Uterus (tissue), 4 donors: ENCODE results near the gene COPS8. TPM values are rescaled to one million over a fixed set of nuclear protein-coding genes. Genes with fewer than 3 reads are reported as not detected.

Experiments
- DNase-seq, 2 donors: peaks; one replicate each; pipeline ENCODE4 v3.0.0-alpha.2; 2019 to 2020
- H3K27ac ChIP-seq, 2 donors: fragments of 200-600 bp; sonication (generic); 1 replicate in 1 of 2; 2 replicates in 1 of 2; pipeline ENCODE4 v1.5.1; 2016 to 2018
- H3K27me3 ChIP-seq, 2 donors: fragments of 200-600 bp; sonication (generic); one replicate each; pipeline ENCODE4 v1.5.1; 2018 to 2019; ENCODE audit warnings: control low read depth in 1 of 2
- H3K36me3 ChIP-seq, 2 donors: fragments of 200-600 bp; sonication (generic); one replicate each; pipeline ENCODE4 v1.5.1; 2019; ENCODE audit warnings: control low read depth in 1 of 2
- H3K4me1 ChIP-seq, 2 donors: fragments of 200-600 bp; sonication (generic); one replicate each; pipeline ENCODE4 v1.5.1; 2018 to 2019; ENCODE audit warnings: control low read depth in 1 of 2
- H3K4me3 ChIP-seq, 2 donors: fragments of 200-600 bp; sonication (generic); 1 replicate in 1 of 2; 2 replicates in 1 of 2; pipeline ENCODE4 v1.5.1; 2018 to 2019; ENCODE audit warnings: mild to moderate bottlenecking in 1 of 2
- H3K9me3 ChIP-seq, 2 donors: fragments of 200-600 bp; sonication (generic); one replicate each; pipeline ENCODE4 v1.5.1; 2019; ENCODE audit warnings: control low read depth in 1 of 2
- POLR2A ChIP-seq, 2 donors: fragments of 450-650 bp; IDR thresholded peaks; one replicate each; pipeline ENCODE4 v1.6.1; 2016; ENCODE audit warnings: antibody characterized with exemption in 2 of 2, mild to moderate bottlenecking in 1 of 2, moderate library complexity in 1 of 2
- intact Hi-C: fragments of 100-400 bp; cut with DNase I; formaldehyde crosslinking; loops from one replicate; pipeline ENCODE4 v1.15.1; 2023; ENCODE audit warnings: low total_unique reads
- total RNA-seq, 4 donors: library from RNA; depleted of rRNA in 3 of 4; stranded (reverse); fragments of >200 nt in 3 of 4; gene quantifications; one replicate each; pipeline versions ENCODE4 v1.1.0 to v1.2.4, GENCODE V29; 2014 to 2023
- TF ChIP-seq, protein P1 (sequence below), 4 experiments: fragments of 200-600 bp in 2 of 4; fragments of 450-650 bp in 2 of 4; sonication (generic) in 2 of 4; IDR thresholded peaks; one replicate each; pipeline ENCODE4 v1.5.1; 2016 to 2019; ENCODE audit warnings: antibody characterized with exemption in 4 of 4, mild to moderate bottlenecking in 2 of 4, moderate library complexity in 1 of 4
- donor health status: DM: yes; HTN: yes; CAD: no.

COPS8 gene
- total RNA-seq, 4 donors from 2014 or later: 45.0 to 139 (median 60.8) TPM

DNA sequence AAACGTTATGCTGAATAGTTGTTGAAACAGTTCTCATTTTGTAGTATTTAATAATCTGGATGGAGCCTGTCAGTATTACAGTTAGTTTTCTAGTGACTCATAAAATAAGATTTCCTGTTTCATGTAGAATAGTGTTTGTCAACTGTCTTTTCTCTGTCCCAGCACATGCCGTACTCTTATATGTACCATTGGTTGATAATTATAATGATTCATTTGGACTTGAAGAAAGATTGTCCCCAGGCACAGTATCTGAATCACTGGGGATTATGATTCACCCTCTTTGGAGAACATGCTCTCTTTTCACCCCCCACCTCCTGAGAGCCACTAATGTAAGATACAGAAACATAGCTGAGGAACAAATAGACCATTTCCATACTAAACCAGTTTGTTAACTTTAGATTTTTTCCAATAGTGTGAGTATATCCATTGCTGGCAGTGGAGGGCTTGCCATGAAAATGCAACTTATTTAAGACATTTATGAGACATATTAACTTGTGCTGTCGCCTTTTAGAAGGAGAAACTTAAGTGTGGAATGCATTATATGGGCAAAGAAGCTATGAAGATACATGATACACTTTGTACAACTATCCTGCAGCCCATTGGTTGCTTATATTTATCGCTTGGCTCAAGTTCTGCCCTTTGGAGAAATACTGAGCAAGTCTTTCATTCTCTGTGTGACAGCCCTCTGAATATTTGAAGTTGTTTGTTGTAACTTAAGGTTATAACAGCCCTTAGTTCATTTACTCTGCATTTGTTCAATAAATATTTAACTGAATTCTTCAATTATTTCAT lies 12.4 kb downstream of the COPS8 start:
- Histone ChIP-seq H3K27me3 (no peaks in the 10 kb centered on the region), H3K27ac (no peak overlapping the region), H3K4me3 (no peak overlapping the region), H3K36me3 (no peaks in the 10 kb centered on the region), H3K9me3 (no peaks in the 10 kb centered on the region), H3K4me1 (no peaks in the 10 kb centered on the region)
- DNase-seq: no peak
- TF ChIP-seq, protein P1, sequence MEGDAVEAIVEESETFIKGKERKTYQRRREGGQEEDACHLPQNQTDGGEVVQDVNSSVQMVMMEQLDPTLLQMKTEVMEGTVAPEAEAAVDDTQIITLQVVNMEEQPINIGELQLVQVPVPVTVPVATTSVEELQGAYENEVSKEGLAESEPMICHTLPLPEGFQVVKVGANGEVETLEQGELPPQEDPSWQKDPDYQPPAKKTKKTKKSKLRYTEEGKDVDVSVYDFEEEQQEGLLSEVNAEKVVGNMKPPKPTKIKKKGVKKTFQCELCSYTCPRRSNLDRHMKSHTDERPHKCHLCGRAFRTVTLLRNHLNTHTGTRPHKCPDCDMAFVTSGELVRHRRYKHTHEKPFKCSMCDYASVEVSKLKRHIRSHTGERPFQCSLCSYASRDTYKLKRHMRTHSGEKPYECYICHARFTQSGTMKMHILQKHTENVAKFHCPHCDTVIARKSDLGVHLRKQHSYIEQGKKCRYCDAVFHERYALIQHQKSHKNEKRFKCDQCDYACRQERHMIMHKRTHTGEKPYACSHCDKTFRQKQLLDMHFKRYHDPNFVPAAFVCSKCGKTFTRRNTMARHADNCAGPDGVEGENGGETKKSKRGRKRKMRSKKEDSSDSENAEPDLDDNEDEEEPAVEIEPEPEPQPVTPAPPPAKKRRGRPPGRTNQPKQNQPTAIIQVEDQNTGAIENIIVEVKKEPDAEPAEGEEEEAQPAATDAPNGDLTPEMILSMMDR (IDR thresholded peaks at IDR 0.05): no peak
- TF ChIP-seq POLR2A (IDR thresholded peaks at IDR 0.05): no peak
- intact Hi-C loops: no loop called here

DNA sequence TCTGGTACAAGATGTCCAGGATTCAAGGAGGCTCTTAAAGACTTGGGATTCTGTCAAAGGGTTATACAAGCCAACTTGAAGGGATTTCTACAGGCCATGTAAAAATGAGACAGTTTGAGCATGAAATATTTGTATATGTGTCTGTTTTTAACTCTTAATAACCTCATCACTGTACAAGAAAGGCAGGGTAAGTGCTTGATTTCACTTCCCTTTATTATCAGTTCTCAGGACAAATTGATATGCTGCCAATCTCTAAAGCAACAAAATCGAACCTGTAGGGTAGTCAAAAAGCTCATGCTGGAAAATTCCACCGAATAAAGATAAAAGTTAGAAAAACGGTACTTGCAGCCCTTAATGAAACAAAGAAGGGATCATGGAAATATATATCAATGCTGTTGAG lies 14.1 kb downstream of the COPS8 start:
- Histone ChIP-seq H3K27ac (no peak overlapping the region), H3K9me3 (no peaks in the 10 kb centered on the region), H3K4me1 (no peaks in the 10 kb centered on the region), H3K27me3 (no peaks in the 10 kb centered on the region), H3K36me3 (no peaks in the 10 kb centered on the region), H3K4me3 (no peak overlapping the region)
- no peak for TF ChIP-seq POLR2A (IDR thresholded peaks at IDR 0.05)
- TF ChIP-seq, protein P1 (IDR thresholded peaks at IDR 0.05): no peak
- no peak for DNase-seq
- intact Hi-C loops: no loop called here

DNA sequence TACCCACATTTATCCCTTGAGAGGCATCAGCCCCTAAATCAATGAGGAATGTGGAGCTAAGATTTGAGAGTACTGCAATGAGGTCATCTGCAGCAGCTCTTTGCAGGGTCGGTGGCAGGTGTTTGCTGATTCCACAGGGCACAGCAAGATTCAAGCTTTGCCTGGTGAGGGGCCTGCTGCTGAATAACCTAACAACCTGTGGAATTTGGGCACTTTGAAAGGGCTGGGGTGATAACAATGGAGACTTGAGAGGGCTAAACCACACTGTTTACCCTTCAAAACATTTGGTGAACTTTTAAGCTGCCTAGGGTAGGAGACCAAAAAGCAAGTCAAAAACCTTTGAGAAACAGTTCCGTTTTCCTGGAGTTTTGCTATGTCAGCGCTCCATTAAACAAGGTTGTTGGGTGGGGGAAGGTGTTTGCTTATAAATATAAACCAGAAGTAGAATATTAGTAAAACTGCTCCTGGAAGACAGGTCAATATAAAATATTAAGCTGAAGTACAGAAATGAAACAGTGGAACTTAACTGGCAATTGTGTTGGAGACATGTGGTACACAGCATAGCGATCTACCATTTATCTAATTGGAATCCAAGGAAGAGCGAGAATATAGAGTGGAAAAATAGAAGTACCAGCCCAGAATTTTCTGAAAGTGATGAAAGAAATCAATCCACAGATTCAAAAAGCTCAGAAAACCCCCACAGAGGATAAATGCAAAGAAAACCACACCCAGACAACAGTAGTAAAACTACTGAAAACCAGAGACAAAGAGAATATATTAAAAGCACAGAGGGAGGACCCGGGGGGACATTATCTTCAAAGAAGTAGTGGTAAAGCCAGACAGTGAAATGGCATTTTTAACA lies 15.7 kb downstream of the COPS8 start:
- Histone ChIP-seq H3K27ac (no peak overlapping the region), H3K36me3 (no peaks in the 10 kb centered on the region), H3K9me3 (no peaks in the 10 kb centered on the region), H3K27me3 (no peaks in the 10 kb centered on the region), H3K4me3 (no peak overlapping the region), H3K4me1 (no peaks in the 10 kb centered on the region)
- TF ChIP-seq POLR2A (IDR thresholded peaks at IDR 0.05): no peak
- TF ChIP-seq, protein P1 (IDR thresholded peaks at IDR 0.05): no peak
- DNase-seq: no peak
- intact Hi-C loops: no loop called here

DNA sequence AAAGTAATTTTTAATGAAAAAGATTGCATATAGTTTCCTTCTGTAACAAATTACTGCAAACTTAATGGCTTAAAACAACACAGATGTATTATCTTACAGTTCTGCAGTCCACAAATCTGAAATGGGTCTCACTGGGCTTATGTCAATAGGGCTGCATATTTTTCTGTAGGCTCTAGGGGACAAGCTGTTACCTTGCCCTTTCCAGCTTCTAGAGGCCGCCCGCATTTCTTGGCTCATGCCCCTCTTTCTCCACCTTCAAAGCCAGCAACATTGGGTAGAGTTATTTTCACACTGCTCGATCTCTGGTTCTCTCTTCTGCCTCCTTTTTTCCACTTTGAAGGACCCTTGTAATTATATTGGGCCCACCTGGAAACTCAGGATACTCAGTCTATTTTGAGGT lies 16.7 kb downstream of the COPS8 start:
- Histone ChIP-seq H3K36me3 (no peaks in the 10 kb centered on the region), H3K27ac (no peak overlapping the region), H3K4me3 (no peak overlapping the region), H3K4me1 (no peaks in the 10 kb centered on the region), H3K27me3 (no peaks in the 10 kb centered on the region), H3K9me3 (no peaks in the 10 kb centered on the region)
- no peak for TF ChIP-seq POLR2A (IDR thresholded peaks at IDR 0.05)
- TF ChIP-seq, protein P1 (IDR thresholded peaks at IDR 0.05): no peak
- DNase-seq: no peak
- intact Hi-C loops: no loop called here

DNA sequence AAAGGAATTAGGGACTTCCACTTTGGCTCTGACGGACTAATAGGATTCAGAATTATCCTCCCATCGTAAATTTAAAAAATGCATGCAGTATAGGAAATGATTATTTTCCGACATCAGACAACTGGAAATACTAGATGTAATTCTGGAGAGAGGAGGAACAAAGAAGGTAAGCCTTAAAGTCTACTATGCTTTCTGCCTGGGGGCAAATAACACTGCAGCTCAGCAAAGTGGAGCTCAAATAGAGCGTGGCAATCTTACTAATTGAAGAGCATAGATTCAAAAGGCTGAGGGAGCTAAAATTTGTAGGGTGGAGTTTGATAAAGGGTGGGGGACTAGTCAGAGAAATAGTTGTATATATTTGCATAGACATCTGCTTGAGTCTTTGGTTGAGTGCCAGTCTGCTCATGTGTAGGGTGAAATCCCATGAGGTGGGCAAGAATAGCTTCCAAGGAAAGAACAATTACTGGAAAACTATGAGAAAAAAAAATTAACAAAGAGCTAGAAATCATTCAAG lies 23.8 kb downstream of the COPS8 start:
- intact Hi-C loops: no loop called here
- TF ChIP-seq, protein P1 (IDR thresholded peaks at IDR 0.05): no peak
- no peak for TF ChIP-seq POLR2A (IDR thresholded peaks at IDR 0.05)
- Histone ChIP-seq H3K27ac (peak overlapping the region in 1 of 2 donors; percentile 51), H3K4me3 (no peak overlapping the region), H3K27me3 (no peaks in the 10 kb centered on the region), H3K36me3 (no peaks in the 10 kb centered on the region), H3K4me1 (peaks cover 0 to 6% of the 10 kb centered on the region in 2 donors), H3K9me3 (no peaks in the 10 kb centered on the region)
- DNase-seq: no peak
